ENCODE results near the gene TRIM2.

DNA sequence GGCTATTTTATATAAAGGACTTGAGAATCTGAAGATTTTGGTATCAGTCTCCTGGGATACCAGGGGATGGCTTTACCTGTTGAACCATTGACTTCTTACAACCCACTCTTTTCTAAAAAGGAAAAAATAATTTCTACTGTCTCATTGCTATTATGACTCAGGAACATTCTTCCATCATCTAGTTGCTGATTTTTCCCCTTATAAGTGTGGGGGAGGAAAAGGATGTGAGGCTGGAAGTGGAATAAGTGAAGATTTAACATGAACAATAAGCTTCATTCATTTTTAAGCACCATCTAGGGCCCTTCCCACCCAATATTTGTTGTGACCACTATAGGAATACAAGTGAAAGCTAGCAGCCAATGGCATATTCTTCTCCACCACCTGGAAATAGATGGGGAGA, 129.6 kb downstream of the TRIM2 start:
- TF ChIP-seq CTCF (IDR thresholded peaks at IDR 0.05), result no peak
- no peak for TF ChIP-seq POLR2A (IDR thresholded peaks at IDR 0.05)

Measured in heart left ventricle (tissue), 13 donors.